NCI-H524 (cell line): Measurements from ENCODE around the gene ELAPOR2.
A peak's percentile ranks its signal among the peaks of the same experiment; 100 is the strongest.
"Not testable (repeated sequence)": the region's sequence is repeated elsewhere in the genome, so short reads cannot be mapped to it uniquely, and the experiment has no call there.

Experiments used
- DNase-seq, 2 experiments: peaks; one replicate each; lab custom pipeline; 2025; lab: John Stamatoyannopoulos, UW

ELAPOR2 gene, protein sequence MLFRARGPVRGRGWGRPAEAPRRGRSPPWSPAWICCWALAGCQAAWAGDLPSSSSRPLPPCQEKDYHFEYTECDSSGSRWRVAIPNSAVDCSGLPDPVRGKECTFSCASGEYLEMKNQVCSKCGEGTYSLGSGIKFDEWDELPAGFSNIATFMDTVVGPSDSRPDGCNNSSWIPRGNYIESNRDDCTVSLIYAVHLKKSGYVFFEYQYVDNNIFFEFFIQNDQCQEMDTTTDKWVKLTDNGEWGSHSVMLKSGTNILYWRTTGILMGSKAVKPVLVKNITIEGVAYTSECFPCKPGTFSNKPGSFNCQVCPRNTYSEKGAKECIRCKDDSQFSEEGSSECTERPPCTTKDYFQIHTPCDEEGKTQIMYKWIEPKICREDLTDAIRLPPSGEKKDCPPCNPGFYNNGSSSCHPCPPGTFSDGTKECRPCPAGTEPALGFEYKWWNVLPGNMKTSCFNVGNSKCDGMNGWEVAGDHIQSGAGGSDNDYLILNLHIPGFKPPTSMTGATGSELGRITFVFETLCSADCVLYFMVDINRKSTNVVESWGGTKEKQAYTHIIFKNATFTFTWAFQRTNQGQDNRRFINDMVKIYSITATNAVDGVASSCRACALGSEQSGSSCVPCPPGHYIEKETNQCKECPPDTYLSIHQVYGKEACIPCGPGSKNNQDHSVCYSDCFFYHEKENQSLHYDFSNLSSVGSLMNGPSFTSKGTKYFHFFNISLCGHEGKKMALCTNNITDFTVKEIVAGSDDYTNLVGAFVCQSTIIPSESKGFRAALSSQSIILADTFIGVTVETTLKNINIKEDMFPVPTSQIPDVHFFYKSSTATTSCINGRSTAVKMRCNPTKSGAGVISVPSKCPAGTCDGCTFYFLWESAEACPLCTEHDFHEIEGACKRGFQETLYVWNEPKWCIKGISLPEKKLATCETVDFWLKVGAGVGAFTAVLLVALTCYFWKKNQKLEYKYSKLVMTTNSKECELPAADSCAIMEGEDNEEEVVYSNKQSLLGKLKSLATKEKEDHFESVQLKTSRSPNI

DNA sequence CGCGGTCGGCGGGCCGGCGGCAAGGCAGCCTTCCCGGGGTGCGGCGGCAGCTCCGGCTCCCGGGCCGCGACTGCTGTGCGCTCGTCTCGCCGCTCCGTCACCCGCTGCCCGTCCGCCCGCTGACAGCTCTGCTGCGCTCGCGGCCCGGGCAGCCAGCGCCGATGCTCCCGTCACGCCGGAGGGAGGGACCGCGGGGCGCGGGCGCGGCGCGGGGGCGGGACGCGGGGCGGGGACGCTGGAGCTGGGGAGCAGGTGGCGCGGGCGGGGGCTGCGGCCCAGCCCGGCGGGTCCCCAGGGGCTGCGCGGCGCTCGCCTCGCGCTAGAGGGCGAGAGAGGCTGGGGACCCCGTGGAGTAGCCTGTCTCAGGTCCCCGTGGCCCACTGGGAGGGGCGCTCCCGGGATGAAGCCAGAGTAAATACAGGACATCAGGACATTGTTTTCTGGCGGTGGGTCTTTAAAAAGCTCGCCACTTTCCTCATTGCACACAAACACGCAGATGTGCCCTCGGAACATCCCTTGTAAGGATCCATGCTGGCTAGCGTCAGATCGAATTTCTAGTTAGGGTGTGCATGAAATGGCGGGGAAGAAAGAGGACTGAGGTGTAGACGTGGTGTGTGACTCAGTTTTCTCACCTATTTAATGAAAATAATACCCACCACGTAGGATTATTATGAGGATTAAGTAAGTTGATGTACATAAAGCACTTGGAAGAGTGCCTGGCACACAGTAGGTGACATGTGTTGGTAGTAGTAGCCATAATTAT is at the start of gene ELAPOR2:
Gene ELAPOR2, minus strand, starts transcription at position 130 of the 763 bp plus-strand sequence. CDS start 141 bp downstream, outside the sequence.
- peak; percentile 85 to 93 for DNase-seq

DNA sequence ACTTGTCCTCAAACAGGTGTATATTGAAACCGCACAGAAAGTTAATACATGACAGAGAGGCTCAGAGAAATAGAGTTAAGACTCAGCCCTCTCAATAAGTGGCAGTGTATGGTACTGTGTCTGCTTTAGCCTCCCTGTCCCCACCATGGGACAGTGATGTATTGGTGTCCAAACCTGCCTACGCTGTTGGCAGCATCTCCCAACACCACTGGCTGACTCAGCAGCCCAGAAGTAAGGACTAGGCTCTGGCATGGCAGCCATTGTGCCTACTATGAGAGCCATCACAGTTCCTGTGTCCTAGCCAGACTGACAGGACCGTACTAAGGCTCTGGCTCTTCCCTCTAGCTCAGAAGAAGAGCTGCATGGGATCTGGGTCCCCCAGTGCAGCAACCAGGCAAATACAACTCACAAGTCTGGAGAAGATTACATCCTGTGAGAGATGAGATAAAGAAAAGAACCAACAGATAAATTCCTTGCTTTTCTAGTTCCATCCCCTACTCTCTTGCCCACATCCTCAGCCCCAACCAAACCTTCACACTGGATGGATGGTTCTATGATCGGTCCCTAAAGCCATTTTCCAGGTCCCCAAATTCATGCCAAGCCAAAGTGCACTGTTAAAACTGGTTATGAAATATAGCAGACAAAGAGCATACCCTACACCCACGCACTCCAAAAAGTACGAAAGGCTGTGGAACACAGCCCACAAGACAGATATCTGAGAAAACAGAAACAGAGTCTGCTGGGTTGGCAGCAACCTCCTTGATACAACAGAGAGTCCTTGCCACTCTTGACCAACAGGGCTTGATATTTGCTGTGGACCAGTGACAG is 48.7 kb upstream of the ELAPOR2 start:
- no peak for DNase-seq

- DNase-seq, result no peak
Measured at GRCh38 chr7:87106974-87107612, 47.6 kb upstream of the ELAPOR2 start.

GRCh38 chr7:87105401-87105800 is 45.9 kb upstream of the ELAPOR2 start:
- DNase-seq, result peak in 1 of 2 experiments; percentile 10

DNA sequence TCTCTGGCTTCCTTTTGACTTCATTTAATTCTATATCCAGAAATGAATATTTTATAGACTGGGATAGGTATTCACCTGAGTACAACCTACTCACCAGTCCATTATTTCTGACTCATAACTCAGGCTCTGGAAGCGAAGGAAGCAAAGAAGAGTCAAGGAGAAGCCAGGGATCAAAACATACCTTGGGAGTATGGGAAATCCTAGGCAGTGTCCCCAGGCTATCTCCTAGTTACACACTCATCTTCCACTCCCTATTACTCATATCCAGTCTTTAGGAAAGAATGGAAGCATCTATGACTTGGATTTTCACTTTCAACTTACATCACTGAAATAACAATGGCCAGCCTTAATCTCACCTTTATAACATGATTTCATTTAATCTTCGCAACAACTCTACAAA is 40.9 kb upstream of the ELAPOR2 start:
- DNase-seq, result no peak

- not testable (repeated sequence) for DNase-seq
Measured at GRCh38 chr7:87097375-87097774, 37.9 kb upstream of the ELAPOR2 start.

GRCh38 chr7:87094322-87094721 is 34.9 kb upstream of the ELAPOR2 start:
- no peak for DNase-seq

- DNase-seq, result no peak
Measured at GRCh38 chr7:87092568-87093091, 33.2 kb upstream of the ELAPOR2 start.

DNA sequence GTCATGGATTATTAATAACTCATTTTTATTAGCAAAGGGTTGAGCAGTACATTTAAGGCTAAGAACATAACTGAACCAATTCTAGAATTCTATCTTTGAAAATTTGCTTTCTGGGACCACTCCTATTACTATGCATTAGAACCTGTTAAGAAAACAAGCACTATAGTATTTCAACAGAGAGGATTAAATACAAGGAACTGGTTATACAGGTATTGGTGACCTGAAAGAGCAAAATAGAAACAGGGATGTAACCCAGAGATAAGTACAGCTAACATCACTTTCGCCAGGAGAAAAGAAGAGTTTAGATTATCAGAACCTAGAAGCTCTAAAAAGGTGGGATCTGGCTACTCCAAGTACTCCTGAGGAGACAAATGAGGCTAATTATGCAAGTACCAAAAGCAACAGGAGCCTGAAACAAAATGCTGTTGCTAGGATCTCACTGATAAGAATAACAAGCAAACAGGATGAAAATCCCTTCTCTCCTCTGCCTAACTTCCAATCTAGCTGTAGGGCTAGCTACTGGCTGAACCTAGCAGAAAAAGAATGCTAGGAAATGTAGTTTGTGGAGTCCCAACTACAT is 32.1 kb upstream of the ELAPOR2 start:
- no peak for DNase-seq

- DNase-seq, result no peak
Measured at GRCh38 chr7:87083865-87084519, 24.5 kb upstream of the ELAPOR2 start.

- DNase-seq, result no peak
Measured at GRCh38 chr7:87082675-87083074, 23.2 kb upstream of the ELAPOR2 start.

- no peak for DNase-seq
Measured at GRCh38 chr7:87075671-87076404, 16.4 kb upstream of the ELAPOR2 start.

DNA sequence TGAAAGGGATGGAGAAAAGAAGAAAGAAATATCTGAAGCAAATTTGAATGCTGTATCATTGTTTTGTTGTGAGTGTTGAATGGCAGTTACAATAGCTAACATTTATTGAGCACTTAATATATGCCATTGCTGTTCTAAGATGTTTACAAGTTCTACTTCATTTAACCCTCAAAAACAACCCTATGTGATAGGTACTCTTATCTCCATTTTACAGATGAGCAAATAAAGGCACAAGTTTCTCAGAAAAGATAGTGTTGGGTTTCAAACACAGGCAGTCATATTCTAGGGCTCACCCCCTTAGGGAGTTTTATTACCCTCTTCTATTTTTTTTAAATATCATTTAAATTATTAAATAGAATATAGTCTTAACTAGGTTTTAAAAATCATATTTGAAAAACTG is 8.3 kb upstream of the ELAPOR2 start:
- DNase-seq, result no peak

GRCh38 chr7:87060288-87060537 is 759 bp upstream of the ELAPOR2 start:
- peak in 1 of 2 experiments; percentile 41 for DNase-seq

GRCh38 chr7:87058744-87059524 is 520 bp downstream of the ELAPOR2 start:
- DNase-seq, result peak; percentile 15 to 60

DNA sequence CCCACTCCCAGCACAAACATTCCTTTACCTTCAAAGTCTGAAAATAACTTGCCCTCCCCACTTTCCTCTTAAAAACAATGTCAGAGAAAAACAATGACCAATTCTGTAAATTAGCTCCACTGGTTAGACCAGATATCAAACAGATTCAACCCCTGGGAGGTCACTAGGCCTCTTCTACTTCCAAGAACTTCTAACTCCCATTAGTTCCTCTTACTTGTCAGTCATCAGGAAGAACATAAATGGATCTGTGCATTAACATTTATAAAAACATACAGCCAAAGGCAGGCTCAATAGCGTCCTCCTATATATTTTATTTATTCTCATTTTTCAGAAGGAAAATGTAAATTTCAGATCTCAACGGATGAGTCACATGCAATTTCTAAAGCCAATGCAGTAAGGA is 2.2 kb downstream of the ELAPOR2 start:
- no peak for DNase-seq

DNA sequence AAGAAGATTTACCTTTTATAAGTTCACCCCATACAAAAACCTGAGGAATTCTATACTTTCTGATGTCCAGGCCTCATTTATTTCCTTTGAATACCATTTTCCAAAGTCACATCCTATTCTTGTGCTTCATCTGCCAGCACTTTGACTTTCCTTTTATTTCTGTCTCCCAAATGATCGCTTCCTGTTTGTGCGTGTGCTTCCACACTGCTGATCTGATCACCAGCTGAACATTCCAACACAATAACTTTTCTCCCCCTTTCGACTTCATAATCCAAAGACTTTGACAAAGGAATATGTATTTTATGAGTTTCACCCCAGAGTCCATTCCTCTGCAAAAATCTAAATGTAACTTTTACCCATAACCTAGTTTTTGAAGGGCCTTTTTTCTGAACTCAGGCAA is 3.1 kb downstream of the ELAPOR2 start:
- no peak for DNase-seq

DNA sequence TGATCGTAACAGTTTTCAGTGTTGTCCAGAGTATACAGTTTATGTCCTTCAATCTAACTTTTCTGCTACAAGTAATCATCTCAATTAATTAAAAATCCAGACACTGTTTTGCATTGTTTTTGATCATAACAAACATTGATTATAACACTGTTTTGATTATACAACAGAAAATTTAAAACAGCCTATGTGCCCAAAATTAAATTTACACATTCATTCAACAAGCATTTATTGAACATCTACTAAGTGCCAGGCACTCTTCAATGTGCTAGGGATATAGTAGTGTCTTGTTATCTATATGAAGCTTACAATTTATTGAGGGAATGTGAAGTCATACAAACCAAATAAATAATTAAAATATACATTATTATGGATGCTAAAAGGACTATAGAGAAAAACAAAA is 10.6 kb downstream of the ELAPOR2 start:
- no peak for DNase-seq
